ENCODE results near the gene OR10J1.

Gene OR10J1, protein sequence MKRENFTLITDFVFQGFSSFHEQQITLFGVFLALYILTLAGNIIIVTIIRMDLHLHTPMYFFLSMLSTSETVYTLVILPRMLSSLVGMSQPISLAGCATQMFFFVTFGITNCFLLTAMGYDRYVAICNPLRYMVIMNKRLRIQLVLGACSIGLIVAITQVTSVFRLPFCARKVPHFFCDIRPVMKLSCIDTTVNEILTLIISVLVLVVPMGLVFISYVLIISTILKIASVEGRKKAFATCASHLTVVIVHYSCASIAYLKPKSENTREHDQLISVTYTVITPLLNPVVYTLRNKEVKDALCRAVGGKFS

DNA sequence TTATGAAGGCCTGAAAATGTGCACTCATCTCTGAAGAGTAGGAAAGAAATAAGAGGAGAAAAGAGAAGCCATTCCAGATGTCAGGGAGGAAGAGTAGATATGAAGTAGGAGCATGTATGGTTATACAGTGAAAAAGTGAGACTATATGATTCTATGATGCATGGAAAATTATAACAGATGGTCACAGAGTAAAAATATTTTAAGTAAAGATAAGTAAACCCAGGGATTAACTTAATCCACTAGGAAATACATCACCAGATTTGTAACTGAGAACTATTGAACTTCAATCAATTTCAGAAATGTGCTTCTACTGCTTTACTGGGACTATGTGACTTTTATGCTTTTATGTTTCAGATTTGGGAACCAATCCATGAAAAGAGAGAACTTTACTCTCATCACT lies at the start of gene OR10J1:
TSS of gene OR10J1 (plus strand) at position 301 of the 400 bp plus-strand sequence. CDS start at position 371, 70 bp downstream.
- TF ChIP-seq GATA2 (IDR thresholded peaks at IDR 0.05; ENCODE audit: low read depth, low read length) = no peak
- TF ChIP-seq GATA3 (IDR thresholded peaks at IDR 0.05; ENCODE audit: low read depth, low read length) = no peak

DNA sequence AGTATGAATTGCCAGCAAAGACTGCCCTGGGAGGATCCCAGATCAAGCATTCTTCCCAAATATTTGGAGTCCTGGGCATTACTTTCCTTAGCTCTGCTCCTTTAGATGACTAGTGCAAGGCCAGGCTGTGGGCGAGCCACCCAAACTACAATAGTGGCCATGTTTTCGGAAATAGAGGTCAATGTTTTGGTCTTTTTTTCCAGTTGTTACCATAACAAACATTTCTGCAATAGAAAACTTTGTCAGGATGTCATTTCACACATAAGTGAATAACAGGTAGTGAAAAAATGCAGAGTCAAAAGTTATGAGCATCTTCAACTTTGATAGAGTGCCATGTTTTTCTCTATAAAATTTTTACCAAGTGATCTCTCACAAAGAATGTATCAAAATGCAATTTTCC lies 32.7 kb upstream of the OR10J1 start:
- TF ChIP-seq GATA3 (IDR thresholded peaks at IDR 0.05; ENCODE audit: low read depth, low read length) (no peak), GATA2 (IDR thresholded peaks at IDR 0.05; ENCODE audit: low read depth, low read length) (no peak)

DNA sequence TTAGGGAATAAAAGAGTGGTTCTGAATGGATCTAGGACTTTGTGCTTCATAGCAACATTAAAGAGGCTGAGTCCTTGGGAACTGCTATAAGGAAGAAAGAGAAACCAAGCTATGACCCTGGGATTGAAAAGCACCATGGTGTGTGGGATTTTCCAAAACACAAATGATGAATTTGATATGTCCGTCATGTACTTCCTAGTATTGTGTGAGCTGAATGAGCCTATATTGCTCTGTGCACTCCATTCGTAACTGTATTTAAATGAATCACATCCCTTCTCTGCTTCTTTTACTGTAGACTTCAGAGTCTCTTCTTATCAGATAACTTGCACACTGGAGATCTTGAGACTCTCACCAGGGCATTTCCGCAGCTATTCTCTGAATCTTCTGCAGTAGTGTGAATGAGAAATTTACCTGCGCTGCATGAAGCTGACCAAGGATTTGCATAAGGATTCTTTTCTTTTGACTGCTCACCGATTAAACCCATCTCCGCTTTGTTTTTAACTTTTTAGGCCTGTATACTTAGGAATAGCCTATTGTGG lies 30.6 kb upstream of the OR10J1 start:
- no peak for TF ChIP-seq GATA2 (IDR thresholded peaks at IDR 0.05; ENCODE audit: low read depth, low read length)
- no peak for TF ChIP-seq GATA3 (IDR thresholded peaks at IDR 0.05; ENCODE audit: low read depth, low read length)

DNA sequence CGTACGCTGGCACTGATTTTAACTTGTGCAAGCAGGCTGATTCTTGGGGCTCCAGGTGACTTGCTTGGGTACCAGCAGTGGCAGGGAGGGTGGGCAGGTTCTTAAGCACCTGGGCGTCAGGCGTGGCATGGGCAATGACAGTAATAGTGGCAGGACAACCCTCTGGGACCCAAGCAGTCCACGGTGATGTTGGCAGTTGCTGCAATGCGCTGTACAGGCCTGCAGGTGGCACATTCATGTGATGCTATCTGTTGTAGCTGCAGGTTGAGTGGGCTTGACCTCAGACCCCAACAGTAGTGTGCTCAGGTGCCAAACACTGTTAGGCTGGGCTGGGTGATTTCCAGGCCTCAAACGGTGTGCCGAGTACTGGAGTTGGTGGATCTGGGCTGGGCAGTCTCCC lies 17.7 kb upstream of the OR10J1 start:
- TF ChIP-seq GATA2 (IDR thresholded peaks at IDR 0.05; ENCODE audit: low read depth, low read length) = no peak
- no peak for TF ChIP-seq GATA3 (IDR thresholded peaks at IDR 0.05; ENCODE audit: low read depth, low read length)

DNA sequence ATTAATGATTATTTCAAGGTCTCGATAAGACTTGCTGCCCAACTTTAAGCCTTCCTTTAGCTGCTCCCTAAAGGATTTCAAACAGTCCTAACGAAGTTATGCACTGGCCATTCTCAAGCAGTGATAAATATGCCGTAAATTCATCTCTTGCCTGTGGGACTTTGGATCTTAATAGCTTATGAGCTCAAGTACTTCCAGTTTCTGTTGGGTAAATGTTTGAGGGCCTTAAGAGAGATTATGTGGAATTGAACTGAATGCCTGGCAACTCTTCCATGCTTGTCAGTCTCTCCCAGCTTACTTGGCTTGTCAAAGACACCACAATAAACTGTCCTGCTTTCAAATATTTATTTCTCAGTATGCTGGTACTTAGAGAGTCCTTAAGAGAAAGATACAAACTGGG lies 11.0 kb upstream of the OR10J1 start:
- TF ChIP-seq GATA3 (IDR thresholded peaks at IDR 0.05; ENCODE audit: low read depth, low read length) = no peak

DNA sequence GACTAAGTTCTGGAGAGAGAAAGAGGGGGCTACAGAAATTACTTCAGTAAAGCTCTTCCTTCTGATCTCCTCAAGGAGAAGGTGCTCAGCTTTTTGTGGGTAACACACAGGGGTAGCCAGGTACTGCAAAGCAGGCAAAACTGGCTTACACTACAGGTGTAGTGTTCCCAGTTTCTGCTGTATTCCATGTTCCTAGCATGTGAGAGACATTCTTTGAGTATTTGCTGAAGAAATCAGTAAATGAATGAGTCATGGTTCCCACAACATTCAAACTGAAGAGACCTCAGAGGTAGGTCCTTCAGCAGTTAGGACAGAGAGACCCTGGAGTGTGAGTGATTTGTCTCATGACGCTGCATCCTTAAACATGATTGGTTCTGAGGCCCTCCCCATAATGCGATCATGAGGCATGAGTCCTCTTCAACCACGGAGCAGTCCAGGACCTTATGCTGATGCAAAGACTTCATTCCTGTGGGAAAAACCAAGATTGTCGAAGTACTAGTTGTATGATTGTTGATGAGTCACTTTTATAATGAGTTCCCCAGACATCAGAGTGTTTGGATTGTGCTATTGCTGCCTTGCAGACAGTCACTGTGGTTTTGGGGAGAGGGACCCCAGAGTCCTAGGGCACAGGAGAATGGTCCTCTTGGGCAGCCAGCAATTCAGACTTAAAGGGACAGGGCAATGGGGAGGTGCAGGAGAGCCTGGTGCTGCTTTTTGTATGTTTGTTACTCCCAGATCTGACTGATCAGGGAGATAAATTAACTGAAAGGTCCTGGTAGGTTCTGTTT lies 10.3 kb upstream of the OR10J1 start:
- TF ChIP-seq GATA2 (IDR thresholded peaks at IDR 0.05; ENCODE audit: low read depth, low read length) (no peak), GATA3 (IDR thresholded peaks at IDR 0.05; ENCODE audit: low read depth, low read length) (no peak)

DNA sequence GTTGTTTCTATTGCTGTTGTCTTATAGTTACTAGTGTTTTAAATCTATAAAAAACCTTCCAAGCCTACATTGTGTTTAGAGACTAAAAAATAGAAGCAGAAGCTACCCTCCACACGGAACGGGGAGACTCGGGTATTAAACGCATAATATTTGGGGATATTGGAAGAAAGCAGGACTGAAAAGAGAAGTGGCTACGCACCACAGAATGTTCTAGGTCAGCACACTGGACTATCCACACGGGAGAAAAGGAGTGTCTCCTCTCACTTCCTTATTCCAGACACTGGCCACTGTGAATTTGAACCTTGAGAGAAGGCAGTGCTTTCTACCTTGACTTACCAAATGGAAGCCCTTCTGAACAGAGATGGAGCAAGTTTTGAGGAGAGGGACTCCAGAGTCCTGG lies 8.5 kb upstream of the OR10J1 start:
- TF ChIP-seq GATA3 (IDR thresholded peaks at IDR 0.05; ENCODE audit: low read depth, low read length) = no peak
- no peak for TF ChIP-seq GATA2 (IDR thresholded peaks at IDR 0.05; ENCODE audit: low read depth, low read length)

DNA sequence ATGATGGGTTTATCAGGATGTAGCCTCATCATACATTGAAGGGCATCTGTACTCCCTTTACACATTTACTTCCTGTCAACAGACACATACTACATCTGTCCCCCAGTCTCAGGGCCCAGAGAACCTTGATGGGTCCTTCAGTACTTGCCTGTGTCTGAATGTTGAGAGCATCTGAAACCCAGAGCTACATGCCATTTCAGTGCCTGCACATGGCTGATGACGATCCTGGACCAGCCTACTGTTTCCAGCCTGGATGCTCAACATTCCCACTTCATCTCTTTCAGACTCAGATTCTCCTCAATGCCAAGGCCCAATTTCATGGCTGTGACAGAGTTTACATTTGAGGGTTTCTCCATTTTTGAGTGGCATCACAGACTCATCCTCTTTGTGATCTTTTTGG lies 7.6 kb upstream of the OR10J1 start, which contains the start of gene OR10J4:
TSS of gene OR10J4 (plus strand) at position 301 of the 400 bp plus-strand sequence.
- TF ChIP-seq GATA3 (IDR thresholded peaks at IDR 0.05; ENCODE audit: low read depth, low read length) (no peak), GATA2 (IDR thresholded peaks at IDR 0.05; ENCODE audit: low read depth, low read length) (no peak)

DNA sequence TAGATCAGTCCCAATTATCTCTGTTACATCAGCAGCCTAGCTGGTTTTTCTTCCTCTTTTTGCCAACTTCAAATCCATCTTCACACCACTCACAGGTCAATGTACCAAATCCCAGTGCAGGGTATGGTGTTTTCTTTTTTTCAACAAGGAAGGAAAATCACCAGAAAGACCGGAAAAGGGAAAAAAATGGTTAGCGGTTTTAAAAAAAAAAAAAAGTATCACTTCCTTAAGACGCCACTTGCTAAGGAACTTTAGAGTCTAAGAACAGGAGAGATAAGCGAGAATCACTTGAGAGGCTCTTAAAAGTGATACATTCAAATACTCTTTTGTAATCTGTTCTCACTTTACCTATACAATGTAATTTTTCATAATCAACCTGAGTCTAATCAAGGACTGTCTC lies 3.1 kb upstream of the OR10J1 start:
- TF ChIP-seq GATA3 (IDR thresholded peaks at IDR 0.05; ENCODE audit: low read depth, low read length) (no peak), GATA2 (IDR thresholded peaks at IDR 0.05; ENCODE audit: low read depth, low read length) (no peak)

DNA sequence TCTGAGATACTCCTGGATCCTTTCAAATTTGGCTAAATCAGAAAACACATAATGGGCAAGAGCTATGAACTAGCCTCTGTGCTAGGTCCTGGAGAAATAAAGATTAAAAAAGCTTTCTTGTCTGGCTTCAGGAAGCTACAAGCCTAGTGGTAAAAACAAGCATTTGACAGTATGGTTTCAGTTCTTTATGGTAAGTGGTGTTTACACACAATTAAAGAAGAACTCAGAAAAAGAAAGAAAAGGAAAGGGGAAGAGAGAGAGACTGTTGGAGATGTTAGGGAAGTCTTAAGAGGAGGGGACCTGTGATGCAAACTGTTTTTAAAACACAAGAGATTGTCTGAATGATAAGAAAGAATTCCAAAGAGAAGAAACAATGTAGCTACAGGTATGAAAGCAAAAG lies 1.8 kb downstream of the OR10J1 start:
- TF ChIP-seq GATA2 (IDR thresholded peaks at IDR 0.05; ENCODE audit: low read depth, low read length) = no peak
- no peak for TF ChIP-seq GATA3 (IDR thresholded peaks at IDR 0.05; ENCODE audit: low read depth, low read length)

DNA sequence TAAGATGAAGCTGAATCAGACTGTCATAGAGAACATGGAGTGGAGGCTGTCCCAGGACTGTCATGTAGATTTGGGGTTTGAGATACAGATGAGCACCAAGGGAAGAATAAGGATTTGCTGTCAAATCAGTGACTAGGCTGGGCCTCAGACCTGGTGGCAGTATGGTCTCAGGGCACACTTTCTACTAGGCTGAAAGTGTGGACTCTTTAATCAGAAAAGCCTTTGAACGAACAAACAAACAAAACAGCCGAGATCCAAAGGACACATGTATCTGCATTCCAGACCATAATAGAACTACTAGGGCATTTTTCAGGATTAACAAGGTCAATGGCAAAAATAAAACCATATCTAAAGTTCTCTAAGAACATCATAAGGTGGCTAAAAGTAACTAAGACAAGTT lies 2.9 kb downstream of the OR10J1 start:
- TF ChIP-seq GATA3 (IDR thresholded peaks at IDR 0.05; ENCODE audit: low read depth, low read length) = no peak
- no peak for TF ChIP-seq GATA2 (IDR thresholded peaks at IDR 0.05; ENCODE audit: low read depth, low read length)

DNA sequence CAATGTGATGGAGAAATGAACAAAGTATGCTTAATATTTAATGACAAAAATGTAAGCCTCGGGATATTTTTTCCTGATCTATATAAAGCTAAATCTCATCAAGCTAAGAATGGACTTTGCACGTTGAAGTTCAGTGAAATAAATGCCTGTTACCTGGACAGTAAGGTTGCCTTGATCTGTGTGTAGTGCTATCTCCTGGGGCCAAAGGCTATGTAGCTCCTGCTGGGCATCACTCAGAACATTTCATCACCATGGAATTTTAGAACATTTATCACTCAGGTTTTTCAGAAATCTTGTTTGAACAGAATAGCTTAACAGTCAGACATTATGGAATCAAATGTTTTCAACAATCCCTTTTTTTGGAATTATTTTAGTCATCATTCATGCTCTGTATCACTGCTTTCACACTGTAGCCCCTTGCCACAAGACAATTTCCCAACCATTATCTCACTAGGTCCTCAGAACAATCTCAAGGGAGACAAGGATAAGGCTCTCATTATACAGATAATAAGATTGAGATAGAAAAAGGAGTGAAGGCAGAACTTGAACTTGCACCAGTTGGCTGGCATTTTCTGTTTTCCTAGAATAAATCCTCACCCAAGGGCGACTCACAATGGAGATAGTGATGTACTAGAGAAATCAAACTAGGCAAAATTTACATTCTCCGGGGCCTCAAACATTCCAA lies 3.7 kb downstream of the OR10J1 start:
- no peak for TF ChIP-seq GATA2 (IDR thresholded peaks at IDR 0.05; ENCODE audit: low read depth, low read length)
- TF ChIP-seq GATA3 (IDR thresholded peaks at IDR 0.05; ENCODE audit: low read depth, low read length) = no peak

DNA sequence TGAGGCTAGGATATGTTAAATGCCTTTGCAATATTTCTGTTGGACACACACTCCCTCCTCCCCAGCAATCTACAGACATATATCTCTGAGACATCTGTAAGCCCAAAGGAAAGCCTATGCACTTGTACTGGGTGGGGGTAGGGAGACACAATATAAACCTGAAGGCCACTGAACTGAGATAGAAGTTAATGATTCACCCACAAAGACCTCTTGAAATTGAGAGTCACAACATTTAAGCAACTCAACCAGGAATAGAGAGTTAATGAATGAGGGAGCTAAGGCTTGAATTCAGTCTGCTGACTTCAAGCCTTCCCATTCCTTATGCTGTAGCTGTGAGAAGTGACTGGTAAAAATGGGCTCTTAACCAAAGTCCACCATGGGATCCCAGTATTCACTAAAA lies 5.0 kb downstream of the OR10J1 start:
- TF ChIP-seq GATA2 (IDR thresholded peaks at IDR 0.05; ENCODE audit: low read depth, low read length) (no peak), GATA3 (IDR thresholded peaks at IDR 0.05; ENCODE audit: low read depth, low read length) (no peak)

DNA sequence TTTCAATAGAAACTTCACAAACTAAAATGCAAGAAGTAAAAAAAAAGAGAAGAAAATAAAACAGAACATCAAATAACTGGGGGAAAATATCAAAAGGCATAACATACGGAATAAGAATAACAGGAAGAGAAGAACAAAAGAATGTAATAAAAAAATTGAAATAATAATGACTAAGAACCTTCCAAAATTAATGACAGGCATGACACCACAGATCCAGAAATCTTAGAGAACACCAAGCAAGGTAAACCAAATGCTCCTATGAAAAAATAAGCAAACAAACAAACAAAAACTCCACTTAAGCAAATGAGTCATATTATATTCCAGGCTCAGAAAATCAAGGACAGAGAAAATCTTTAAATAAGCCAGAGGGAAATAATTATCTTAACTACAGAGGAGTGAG lies 8.7 kb downstream of the OR10J1 start:
- TF ChIP-seq GATA2 (IDR thresholded peaks at IDR 0.05; ENCODE audit: low read depth, low read length) = no peak
- no peak for TF ChIP-seq GATA3 (IDR thresholded peaks at IDR 0.05; ENCODE audit: low read depth, low read length)
